ENCODE data around the gene COX6B2. TPM values are rescaled to one million over a fixed set of nuclear protein-coding genes. Genes with fewer than 3 reads are reported as not detected.

COX6B2 gene
- total RNA-seq, 1 donor from 2014 or later = not detected

GRCh38 chr19:55373993-55374757, 19.7 kb upstream of the COX6B2 start:
- Mint-ChIP-seq H3K4me3 (ENCODE audit: unreplicated experiment) (no peak overlapping the region), H3K9me3 (ENCODE audit: unreplicated experiment) (no peaks in the 10 kb centered on the region), H3K4me1 (ENCODE audit: unreplicated experiment) (peaks cover 8% of the 10 kb centered on the region), H3K36me3 (ENCODE audit: low read depth, unreplicated experiment) (no peaks in the 10 kb centered on the region), H3K27ac (ENCODE audit: unreplicated experiment) (peak overlapping the region; percentile 11), H3K27me3 (ENCODE audit: unreplicated experiment) (peaks cover 22% of the 10 kb centered on the region)
- DNase-seq (ENCODE audit: low spot score) = no peak
- TF ChIP-seq, protein P1, sequence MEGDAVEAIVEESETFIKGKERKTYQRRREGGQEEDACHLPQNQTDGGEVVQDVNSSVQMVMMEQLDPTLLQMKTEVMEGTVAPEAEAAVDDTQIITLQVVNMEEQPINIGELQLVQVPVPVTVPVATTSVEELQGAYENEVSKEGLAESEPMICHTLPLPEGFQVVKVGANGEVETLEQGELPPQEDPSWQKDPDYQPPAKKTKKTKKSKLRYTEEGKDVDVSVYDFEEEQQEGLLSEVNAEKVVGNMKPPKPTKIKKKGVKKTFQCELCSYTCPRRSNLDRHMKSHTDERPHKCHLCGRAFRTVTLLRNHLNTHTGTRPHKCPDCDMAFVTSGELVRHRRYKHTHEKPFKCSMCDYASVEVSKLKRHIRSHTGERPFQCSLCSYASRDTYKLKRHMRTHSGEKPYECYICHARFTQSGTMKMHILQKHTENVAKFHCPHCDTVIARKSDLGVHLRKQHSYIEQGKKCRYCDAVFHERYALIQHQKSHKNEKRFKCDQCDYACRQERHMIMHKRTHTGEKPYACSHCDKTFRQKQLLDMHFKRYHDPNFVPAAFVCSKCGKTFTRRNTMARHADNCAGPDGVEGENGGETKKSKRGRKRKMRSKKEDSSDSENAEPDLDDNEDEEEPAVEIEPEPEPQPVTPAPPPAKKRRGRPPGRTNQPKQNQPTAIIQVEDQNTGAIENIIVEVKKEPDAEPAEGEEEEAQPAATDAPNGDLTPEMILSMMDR (IDR thresholded peaks at IDR 0.05; ENCODE audit: unreplicated experiment) = no peak

GRCh38 chr19:55373306-55373992, 18.9 kb upstream of the COX6B2 start:
- H3K4me1 Mint-ChIP-seq (ENCODE audit: unreplicated experiment) = peaks cover 8% of the 10 kb centered on the region

GRCh38 chr19:55372316-55373081, 18.0 kb upstream of the COX6B2 start:
- peaks cover 25% of the 10 kb centered on the region for H3K27me3 Mint-ChIP-seq (ENCODE audit: unreplicated experiment)
- H3K36me3 Mint-ChIP-seq (ENCODE audit: low read depth, unreplicated experiment) = no peaks in the 10 kb centered on the region
- no peak overlapping the region for H3K4me3 Mint-ChIP-seq (ENCODE audit: unreplicated experiment)
- peaks cover 8% of the 10 kb centered on the region for H3K4me1 Mint-ChIP-seq (ENCODE audit: unreplicated experiment)
- TF ChIP-seq, protein P1 (IDR thresholded peaks at IDR 0.05; ENCODE audit: unreplicated experiment) = no peak
- no peak overlapping the region for H3K27ac Mint-ChIP-seq (ENCODE audit: unreplicated experiment)
- no peaks in the 10 kb centered on the region for H3K9me3 Mint-ChIP-seq (ENCODE audit: unreplicated experiment)
- DNase-seq (ENCODE audit: low spot score) = no peak

More at GRCh38 chr19:55373306-55373992, 18.9 kb upstream of the COX6B2 start:
- Mint-ChIP-seq H3K27me3 (ENCODE audit: unreplicated experiment) (peaks cover 22% of the 10 kb centered on the region), H3K36me3 (ENCODE audit: low read depth, unreplicated experiment) (no peaks in the 10 kb centered on the region), H3K27ac (ENCODE audit: unreplicated experiment) (peak overlapping the region; percentile 11), H3K4me3 (ENCODE audit: unreplicated experiment) (no peak overlapping the region), H3K9me3 (ENCODE audit: unreplicated experiment) (no peaks in the 10 kb centered on the region)
- TF ChIP-seq, protein P1 (IDR thresholded peaks at IDR 0.05; ENCODE audit: unreplicated experiment) = no peak
- no peak for DNase-seq (ENCODE audit: low spot score)

- no peaks in the 10 kb centered on the region for H3K36me3 Mint-ChIP-seq (ENCODE audit: low read depth, unreplicated experiment)
- no peak for DNase-seq (ENCODE audit: low spot score)
- H3K4me3 Mint-ChIP-seq (ENCODE audit: unreplicated experiment) = peak within 1 kb of the TSS; percentile 69
- H3K4me1 Mint-ChIP-seq (ENCODE audit: unreplicated experiment) = peaks cover 8% of the 10 kb centered on the region
- H3K27ac Mint-ChIP-seq (ENCODE audit: unreplicated experiment) = peak within 1 kb of the TSS; percentile 57
- TF ChIP-seq, protein P1 (IDR thresholded peaks at IDR 0.05; ENCODE audit: unreplicated experiment) = no peak
- H3K9me3 Mint-ChIP-seq (ENCODE audit: unreplicated experiment) = no peaks in the 10 kb centered on the region
- H3K27me3 Mint-ChIP-seq (ENCODE audit: unreplicated experiment) = peaks cover 23% of the 10 kb centered on the region
These were observed 15.9 kb upstream of the COX6B2 start, which contains the start of gene IL11 for GRCh38 chr19:55370305-55370988. Gene IL11, minus strand, starts transcription at chr19:55370463. Its CDS starts 153 bp downstream, at chr19:55370310.
